ENCODE data around the gene SGTB.

DNA sequence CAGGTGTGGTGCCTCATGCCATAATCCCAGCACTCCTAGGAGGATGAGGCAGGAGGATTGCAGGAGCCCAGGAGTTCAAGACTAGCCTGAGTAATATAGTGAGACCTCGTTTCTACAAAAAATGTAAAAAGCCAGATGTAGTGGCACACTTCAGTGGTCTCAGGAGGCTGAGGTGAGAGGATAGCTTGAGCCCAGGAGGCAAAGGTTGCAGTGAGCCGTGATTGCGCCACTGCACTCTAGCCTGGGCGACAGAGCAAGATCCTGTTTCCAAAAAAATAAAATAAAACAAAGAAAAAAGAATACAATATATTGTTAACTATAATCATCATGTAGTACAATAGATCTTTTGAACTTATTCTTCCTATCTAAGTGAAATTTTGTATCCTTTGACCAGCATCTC, 16.4 kb upstream of the SGTB start:
- TF ChIP-seq, protein P1, sequence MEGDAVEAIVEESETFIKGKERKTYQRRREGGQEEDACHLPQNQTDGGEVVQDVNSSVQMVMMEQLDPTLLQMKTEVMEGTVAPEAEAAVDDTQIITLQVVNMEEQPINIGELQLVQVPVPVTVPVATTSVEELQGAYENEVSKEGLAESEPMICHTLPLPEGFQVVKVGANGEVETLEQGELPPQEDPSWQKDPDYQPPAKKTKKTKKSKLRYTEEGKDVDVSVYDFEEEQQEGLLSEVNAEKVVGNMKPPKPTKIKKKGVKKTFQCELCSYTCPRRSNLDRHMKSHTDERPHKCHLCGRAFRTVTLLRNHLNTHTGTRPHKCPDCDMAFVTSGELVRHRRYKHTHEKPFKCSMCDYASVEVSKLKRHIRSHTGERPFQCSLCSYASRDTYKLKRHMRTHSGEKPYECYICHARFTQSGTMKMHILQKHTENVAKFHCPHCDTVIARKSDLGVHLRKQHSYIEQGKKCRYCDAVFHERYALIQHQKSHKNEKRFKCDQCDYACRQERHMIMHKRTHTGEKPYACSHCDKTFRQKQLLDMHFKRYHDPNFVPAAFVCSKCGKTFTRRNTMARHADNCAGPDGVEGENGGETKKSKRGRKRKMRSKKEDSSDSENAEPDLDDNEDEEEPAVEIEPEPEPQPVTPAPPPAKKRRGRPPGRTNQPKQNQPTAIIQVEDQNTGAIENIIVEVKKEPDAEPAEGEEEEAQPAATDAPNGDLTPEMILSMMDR (IDR thresholded peaks at IDR 0.05) = no peak
- no peak for TF ChIP-seq EP300 (IDR thresholded peaks at IDR 0.05)
